Measurements from ENCODE around the gene TIGD6.
"Not testable (repeated sequence)": the region's sequence is repeated elsewhere in the genome, so short reads cannot be mapped to it uniquely, and the experiment has no call there.

Gene TIGD6

GRCh38 chr5:149969181-149969930 is 31.1 kb downstream of the TIGD6 start:
- DNase-seq (ENCODE audit: low read depth in 2 of 2) = no peak

GRCh38 chr5:149966946-149967345 is 33.5 kb downstream of the TIGD6 start:
- DNase-seq (ENCODE audit: low read depth in 2 of 2) = no peak

GRCh38 chr5:149963729-149964128 is 36.7 kb downstream of the TIGD6 start:
- DNase-seq (ENCODE audit: low read depth in 2 of 2) = no peak

- DNase-seq (ENCODE audit: low read depth in 2 of 2) = no peak
Observed at GRCh38 chr5:149962601-149963300, 37.7 kb downstream of the TIGD6 start.

GRCh38 chr5:149961957-149962409 is 38.5 kb downstream of the TIGD6 start:
- DNase-seq (ENCODE audit: low read depth in 2 of 2) = no peak

- DNase-seq (ENCODE audit: low read depth in 2 of 2) = no peak
Observed at GRCh38 chr5:149961186-149961685, 39.2 kb downstream of the TIGD6 start.

GRCh38 chr5:149960272-149961185 is 39.9 kb downstream of the TIGD6 start, which contains the start of gene SLC26A2:
TSS of gene SLC26A2 (plus strand) at chr5:149960758. CDS start at chr5:149977653, 16,895 bp downstream.
- DNase-seq (ENCODE audit: low read depth in 2 of 2) = peak; percentile 86 to 90

- peak; percentile 5 to 35 for DNase-seq (ENCODE audit: low read depth in 2 of 2)
Observed at GRCh38 chr5:149959406-149960236, 40.8 kb downstream of the TIGD6 start.

- no peak for DNase-seq (ENCODE audit: low read depth in 2 of 2)
Observed at GRCh38 chr5:149957855-149958254, 42.6 kb downstream of the TIGD6 start.

GRCh38 chr5:149956685-149957084 is 43.8 kb downstream of the TIGD6 start:
- no peak for DNase-seq (ENCODE audit: low read depth in 2 of 2)

- no peak for DNase-seq (ENCODE audit: low read depth in 2 of 2)
Observed at GRCh38 chr5:149954798-149955197, 45.7 kb downstream of the TIGD6 start.

- DNase-seq (ENCODE audit: low read depth in 2 of 2) = no peak
Observed at GRCh38 chr5:149953436-149954121, 46.9 kb downstream of the TIGD6 start.

- no peak for DNase-seq (ENCODE audit: low read depth in 2 of 2)
Observed at GRCh38 chr5:149951138-149951749, 49.2 kb downstream of the TIGD6 start.

- DNase-seq (ENCODE audit: low read depth in 2 of 2) = no peak
Observed at GRCh38 chr5:149948993-149949392, 51.5 kb downstream of the TIGD6 start.

GRCh38 chr5:149946118-149946517 is 54.3 kb downstream of the TIGD6 start:
- DNase-seq (ENCODE audit: low read depth in 2 of 2) = no peak

GRCh38 chr5:149944666-149945065 is 55.8 kb downstream of the TIGD6 start, which contains the start of gene PDE6A:
TSS of gene PDE6A (minus strand) at chr5:149944793. CDS start at chr5:149944673, 120 bp downstream.
- no peak for DNase-seq (ENCODE audit: low read depth in 2 of 2)

GRCh38 chr5:149943177-149943949 is 57.1 kb downstream of the TIGD6 start:
- DNase-seq (ENCODE audit: low read depth in 2 of 2) = not testable (repeated sequence)

Measured in activated CD8-positive, alpha-beta memory T cell treated with anti-CD3 and anti-CD28 coated beads for 4 hours (primary cell).